Measurements from ENCODE around the gene RBM44. TPM values are rescaled to one million over a fixed set of nuclear protein-coding genes. Genes with fewer than 3 reads are reported as not detected.
"Not testable (repeated sequence)": the region's sequence is repeated elsewhere in the genome, so short reads cannot be mapped to it uniquely, and the experiment has no call there.

The RBM44 gene
- total RNA-seq, 1 donor from 2014 or later, result 0.60 TPM

GRCh38 chr2:237774811-237775553 is 23.6 kb upstream of the RBM44 start:
- DNase-seq (ENCODE audit: low read depth in 2 of 2), result peak; percentile 68 to 72

GRCh38 chr2:237779521-237779920 is 19.1 kb upstream of the RBM44 start:
- DNase-seq (ENCODE audit: low read depth in 2 of 2), result no peak

GRCh38 chr2:237782181-237782580 is 16.4 kb upstream of the RBM44 start:
- no peak for DNase-seq (ENCODE audit: low read depth in 2 of 2)

- not testable (repeated sequence) for DNase-seq (ENCODE audit: low read depth in 2 of 2)
These were observed 14.9 kb upstream of the RBM44 start for GRCh38 chr2:237783678-237784077.

- no peak for DNase-seq (ENCODE audit: low read depth in 2 of 2)
These were observed 11.6 kb upstream of the RBM44 start for GRCh38 chr2:237786936-237787335.

GRCh38 chr2:237790353-237790752 is 8.2 kb upstream of the RBM44 start:
- peak; percentile 63 to 78 for DNase-seq (ENCODE audit: low read depth in 2 of 2)

- no peak for DNase-seq (ENCODE audit: low read depth in 2 of 2)
These were observed 6.4 kb upstream of the RBM44 start for GRCh38 chr2:237791977-237792727.

GRCh38 chr2:237797253-237797652 is 1.3 kb upstream of the RBM44 start:
- DNase-seq (ENCODE audit: low read depth in 2 of 2), result no peak

GRCh38 chr2:237799060-237799428 is 465 bp downstream of the RBM44 start:
- DNase-seq (ENCODE audit: low read depth in 2 of 2), result no peak

- DNase-seq (ENCODE audit: low read depth in 2 of 2), result no peak
These were observed 2.9 kb downstream of the RBM44 start for GRCh38 chr2:237801466-237801865.

- DNase-seq (ENCODE audit: low read depth in 2 of 2), result peak; percentile 27 to 39
These were observed 7.8 kb downstream of the RBM44 start for GRCh38 chr2:237806334-237806733.

- DNase-seq (ENCODE audit: low read depth in 2 of 2), result no peak
These were observed 17.1 kb downstream of the RBM44 start for GRCh38 chr2:237815637-237816036.

- DNase-seq (ENCODE audit: low read depth in 2 of 2), result no peak
These were observed 18.0 kb downstream of the RBM44 start for GRCh38 chr2:237816531-237816930.

GRCh38 chr2:237818066-237818473 is 19.5 kb downstream of the RBM44 start:
- no peak for DNase-seq (ENCODE audit: low read depth in 2 of 2)

GRCh38 chr2:237819231-237819630 is 20.7 kb downstream of the RBM44 start:
- peak in 1 of 2 donors; percentile 22 for DNase-seq (ENCODE audit: low read depth in 2 of 2)

GRCh38 chr2:237820421-237820820 is 21.8 kb downstream of the RBM44 start:
- DNase-seq (ENCODE audit: low read depth in 2 of 2), result no peak

- no peak for DNase-seq (ENCODE audit: low read depth in 2 of 2)
These were observed 25.0 kb downstream of the RBM44 start for GRCh38 chr2:237823544-237823943.

GRCh38 chr2:237824085-237824484 is 25.5 kb downstream of the RBM44 start:
- DNase-seq (ENCODE audit: low read depth in 2 of 2), result no peak

- DNase-seq (ENCODE audit: low read depth in 2 of 2), result no peak
These were observed 28.9 kb downstream of the RBM44 start for GRCh38 chr2:237827421-237827987.

GRCh38 chr2:237830522-237830921 is 31.9 kb downstream of the RBM44 start:
- DNase-seq (ENCODE audit: low read depth in 2 of 2), result no peak

GRCh38 chr2:237833546-237833945 is 35.0 kb downstream of the RBM44 start:
- DNase-seq (ENCODE audit: low read depth in 2 of 2), result no peak

GRCh38 chr2:237835372-237835771 is 36.8 kb downstream of the RBM44 start:
- no peak for DNase-seq (ENCODE audit: low read depth in 2 of 2)

- DNase-seq (ENCODE audit: low read depth in 2 of 2), result no peak
These were observed 42.5 kb downstream of the RBM44 start for GRCh38 chr2:237841051-237841450.
